ENCODE data around the gene LRP4.

LRP4 gene

GRCh38 chr11:46850829-46851380, 67.4 kb downstream of the LRP4 start:
- no peaks in the 10 kb centered on the region for H4K20me1 ChIP-seq (ENCODE audit: insufficient read depth, low read length, poor library complexity, severe bottlenecking)
- TF ChIP-seq EZH2phosphoT487 (IDR thresholded peaks at IDR 0.05; ENCODE audit: borderline replicate concordance) (no peak), CTCF (conservative IDR thresholded peaks at IDR 0.05; ENCODE audit: low read length) (no peak)
- H3K4me2 ChIP-seq (ENCODE audit: low read depth, low read length, poor library complexity, severe bottlenecking): no peak overlapping the region
- peaks cover 40% of the 10 kb centered on the region for H3K4me1 ChIP-seq (ENCODE audit: insufficient read depth, low read length, poor library complexity, severe bottlenecking)
- H2AFZ ChIP-seq (ENCODE audit: low read length): no peak overlapping the region
- H3K9me2 ChIP-seq (replicated peaks; ENCODE audit: low read depth, low read length): no peaks in the 10 kb centered on the region
- H3K9ac ChIP-seq (ENCODE audit: low read depth, low read length, poor library complexity, severe bottlenecking): no peak overlapping the region
- H3K36me3 ChIP-seq (ENCODE audit: insufficient read depth, low read length): no peaks in the 10 kb centered on the region
- H3K9me3 ChIP-seq (ENCODE audit: insufficient read depth, low read depth, low read length): no peaks in the 10 kb centered on the region
- H3F3A ChIP-seq (ENCODE audit: low read depth): peaks cover 4% of the 10 kb centered on the region; the same call in 1 of the 2 replicates
- H3K4me3 ChIP-seq (ENCODE audit: low read length, poor library complexity, severe bottlenecking): no peak overlapping the region
- peaks cover 8% of the 10 kb centered on the region for H3K79me2 ChIP-seq (ENCODE audit: insufficient read depth, low read length)
- no peaks in the 10 kb centered on the region for H3K27me3 ChIP-seq (ENCODE audit: insufficient read depth, low read length, poor library complexity, severe bottlenecking)

GRCh38 chr11:46849631-46850030, 68.7 kb downstream of the LRP4 start:
- no peak overlapping the region for H3K4me2 ChIP-seq (ENCODE audit: low read depth, low read length, poor library complexity, severe bottlenecking)

GRCh38 chr11:46846510-46846830, 71.9 kb downstream of the LRP4 start:
- H3K4me3 ChIP-seq (ENCODE audit: low read length, poor library complexity, severe bottlenecking): peak overlapping the region; percentile 98
- peaks cover 32% of the 10 kb centered on the region for H3K4me1 ChIP-seq (ENCODE audit: insufficient read depth, low read length, poor library complexity, severe bottlenecking)
- H3K79me2 ChIP-seq (ENCODE audit: insufficient read depth, low read length): peaks cover 52% of the 10 kb centered on the region
- no peaks in the 10 kb centered on the region for H3K27me3 ChIP-seq (ENCODE audit: insufficient read depth, low read length, poor library complexity, severe bottlenecking)
- no peaks in the 10 kb centered on the region for H3K9me3 ChIP-seq (ENCODE audit: insufficient read depth, low read depth, low read length)
- H3K36me3 ChIP-seq (ENCODE audit: insufficient read depth, low read length): no peaks in the 10 kb centered on the region
- peak overlapping the region; percentile 92 for H3K9ac ChIP-seq (ENCODE audit: low read depth, low read length, poor library complexity, severe bottlenecking)
- no peak for TF ChIP-seq EZH2phosphoT487 (IDR thresholded peaks at IDR 0.05; ENCODE audit: borderline replicate concordance)
- no peak for TF ChIP-seq CTCF (conservative IDR thresholded peaks at IDR 0.05; ENCODE audit: low read length)
- H4K20me1 ChIP-seq (ENCODE audit: insufficient read depth, low read length, poor library complexity, severe bottlenecking): peaks cover 28% of the 10 kb centered on the region
- peak overlapping the region; percentile 84 for H3K4me2 ChIP-seq (ENCODE audit: low read depth, low read length, poor library complexity, severe bottlenecking)
- H3F3A ChIP-seq (ENCODE audit: low read depth): no peaks in the 10 kb centered on the region
- peak overlapping the region; percentile 86 for H2AFZ ChIP-seq (ENCODE audit: low read length)
- H3K9me2 ChIP-seq (replicated peaks; ENCODE audit: low read depth, low read length): no peaks in the 10 kb centered on the region

More at GRCh38 chr11:46849631-46850030, 68.7 kb downstream of the LRP4 start:
- Histone ChIP-seq H4K20me1 (ENCODE audit: insufficient read depth, low read length, poor library complexity, severe bottlenecking) (peaks cover 10% of the 10 kb centered on the region), H3K9ac (ENCODE audit: low read depth, low read length, poor library complexity, severe bottlenecking) (no peak overlapping the region), H3F3A (ENCODE audit: low read depth) (peaks cover 4% of the 10 kb centered on the region; the same call in 1 of the 2 replicates), H3K9me2 (replicated peaks; ENCODE audit: low read depth, low read length) (no peaks in the 10 kb centered on the region), H3K4me3 (ENCODE audit: low read length, poor library complexity, severe bottlenecking) (no peak overlapping the region), H3K9me3 (ENCODE audit: insufficient read depth, low read depth, low read length) (no peaks in the 10 kb centered on the region), H2AFZ (ENCODE audit: low read length) (no peak overlapping the region), H3K27me3 (ENCODE audit: insufficient read depth, low read length, poor library complexity, severe bottlenecking) (no peaks in the 10 kb centered on the region), H3K36me3 (ENCODE audit: insufficient read depth, low read length) (no peaks in the 10 kb centered on the region), H3K79me2 (ENCODE audit: insufficient read depth, low read length) (peaks cover 21% of the 10 kb centered on the region), H3K4me1 (ENCODE audit: insufficient read depth, low read length, poor library complexity, severe bottlenecking) (peaks cover 37% of the 10 kb centered on the region)
- TF ChIP-seq CTCF (conservative IDR thresholded peaks at IDR 0.05; ENCODE audit: low read length): no peak
- TF ChIP-seq EZH2phosphoT487 (IDR thresholded peaks at IDR 0.05; ENCODE audit: borderline replicate concordance): no peak

Data from Loucy (cell line).